HEK293T (cell line): Measurements from ENCODE around the gene CYP2F1.

Source experiments
- CTCF ChIA-PET: fragments of 350-600 bp; formaldehyde crosslinking; extraction: SDS; loops from one replicate; lab custom pipeline; 2021; ENCODE audit warnings: antibody characterized with exemption, inconsistent platforms; lab: Yijun Ruan, JAX
- POLR2A ChIA-PET: fragments of 350-600 bp; formaldehyde crosslinking; extraction: SDS; loops from one replicate; lab custom pipeline; 2020; ENCODE audit warnings: antibody characterized with exemption, inconsistent platforms; lab: Yijun Ruan, JAX
- DNase-seq: peaks from one replicate; pipeline ENCODE4 v3.0.0; 2012; ENCODE audit warnings: mixed read lengths; ENCODE audit errors: extremely low spot score
- ARNT ChIP-seq: fragments of 450-650 bp; IDR thresholded peaks from 2 replicates; pipeline ENCODE4 v1.6.1; 2017; ENCODE audit warnings: mild to moderate bottlenecking
- BHLHE40 ChIP-seq: fragments of 450-650 bp; IDR thresholded peaks from 2 replicates; pipeline ENCODE4 v1.6.1; 2016; ENCODE audit warnings: mild to moderate bottlenecking, moderate library complexity, borderline replicate concordance
- CTBP1 ChIP-seq: fragments of 450-650 bp; IDR thresholded peaks from 2 replicates; pipeline ENCODE4 v1.6.1; 2016; ENCODE audit warnings: borderline replicate concordance
- ELF4 ChIP-seq: fragments of 450-650 bp; IDR thresholded peaks from 2 replicates; pipeline ENCODE4 v1.6.1; 2017; ENCODE audit warnings: antibody characterized with exemption
- FOXA1 ChIP-seq: fragments of 450-650 bp; IDR thresholded peaks from 2 replicates; pipeline ENCODE4 v1.6.1; 2016; ENCODE audit warnings: mild to moderate bottlenecking
- FOXK2 ChIP-seq: fragments of 450-650 bp; IDR thresholded peaks from 2 replicates; pipeline ENCODE4 v1.6.1; 2016; ENCODE audit warnings: mild to moderate bottlenecking
- FOXM1 ChIP-seq: fragments of 450-650 bp; IDR thresholded peaks from 2 replicates; pipeline ENCODE4 v1.6.1; 2017; ENCODE audit warnings: mild to moderate bottlenecking, borderline replicate concordance
- HDGF ChIP-seq: fragments of 450-650 bp; IDR thresholded peaks from 2 replicates; pipeline ENCODE4 v1.6.1; 2017; ENCODE audit warnings: antibody characterized with exemption, borderline replicate concordance
- L3MBTL2 ChIP-seq: fragments of 450-650 bp; conservative IDR thresholded peaks from 2 replicates; pipeline ENCODE4 v1.6.1; 2016; ENCODE audit warnings: mild to moderate bottlenecking
- LEF1 ChIP-seq: fragments of 450-650 bp; IDR thresholded peaks from 2 replicates; pipeline ENCODE4 v1.6.1; 2017; ENCODE audit warnings: mild to moderate bottlenecking, borderline replicate concordance
- NFRKB ChIP-seq: fragments of 450-650 bp; IDR thresholded peaks from 2 replicates; pipeline ENCODE4 v1.6.1; 2016; ENCODE audit warnings: mild to moderate bottlenecking, moderate library complexity
- SP1 ChIP-seq: fragments of 450-650 bp; IDR thresholded peaks from 2 replicates; pipeline ENCODE4 v1.6.1; 2017
- SUZ12 ChIP-seq: fragments of 450-650 bp; IDR thresholded peaks from 2 replicates; pipeline ENCODE4 v1.6.1; 2016; ENCODE audit warnings: mild to moderate bottlenecking
- TARDBP ChIP-seq: fragments of 450-650 bp; IDR thresholded peaks from 2 replicates; pipeline ENCODE4 v1.6.1; 2016
- ZNF384 ChIP-seq: fragments of 450-650 bp; IDR thresholded peaks from 2 replicates; pipeline ENCODE4 v1.6.1; 2016
- TF ChIP-seq, protein P1 (sequence below): fragments of 450-650 bp; IDR thresholded peaks from 2 replicates; pipeline ENCODE4 v1.6.1; 2016

Gene CYP2F1

DNA sequence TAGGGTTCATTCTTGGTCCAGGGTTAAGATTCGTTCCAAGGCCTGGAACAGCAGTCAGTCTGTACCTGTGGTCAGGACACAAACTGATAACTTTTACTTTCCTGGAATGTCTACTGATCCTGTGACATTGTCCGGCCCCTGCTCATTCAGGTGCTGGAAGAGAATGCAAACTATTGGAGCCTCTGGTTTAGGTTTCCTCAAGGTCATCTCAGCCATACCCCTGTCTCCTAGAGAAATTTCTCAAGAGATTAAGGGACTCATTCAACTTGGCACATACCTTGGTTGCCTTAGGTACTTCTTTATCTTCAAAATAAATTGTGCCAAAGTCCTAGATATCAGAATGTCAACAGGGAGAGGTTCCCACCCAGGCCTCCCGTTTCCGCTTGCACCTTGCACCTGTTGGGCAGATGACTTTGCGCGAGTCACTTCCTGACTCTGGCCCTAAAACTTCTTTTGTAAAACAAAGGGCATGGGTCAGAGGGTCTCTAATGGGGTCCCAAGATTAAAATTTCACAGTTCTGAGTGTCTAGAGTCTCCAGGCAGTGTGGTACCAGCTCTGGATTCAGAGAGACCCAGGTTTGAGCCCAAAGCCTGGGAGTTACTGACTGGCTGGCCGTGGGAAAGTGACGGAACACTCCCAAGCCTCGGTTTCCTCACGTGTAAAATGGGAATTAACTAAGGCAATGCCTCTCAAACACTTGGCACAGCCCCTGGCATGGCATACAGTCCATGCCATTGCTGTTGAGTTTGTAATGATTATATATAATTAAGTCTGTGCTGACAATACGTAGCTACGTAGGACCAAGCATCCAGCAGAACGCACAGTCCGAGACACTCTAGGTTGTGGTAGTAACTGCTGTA is 52.9 kb downstream of the CYP2F1 start:
- no peak for TF ChIP-seq FOXM1
- TF ChIP-seq LEF1, result no peak
- TF ChIP-seq FOXA1, result no peak
- no peak for TF ChIP-seq BHLHE40
- TF ChIP-seq NFRKB, result no peak
- no peak for TF ChIP-seq FOXK2
- no peak for TF ChIP-seq CTBP1
- CTCF ChIA-PET, result no interaction called here
- POLR2A ChIA-PET, result no interaction called here
- no peak for DNase-seq

- TF ChIP-seq NFRKB, result no peak
- no peak for TF ChIP-seq SUZ12
- no peak for TF ChIP-seq BHLHE40
- no peak for TF ChIP-seq FOXM1
- TF ChIP-seq, protein P1, sequence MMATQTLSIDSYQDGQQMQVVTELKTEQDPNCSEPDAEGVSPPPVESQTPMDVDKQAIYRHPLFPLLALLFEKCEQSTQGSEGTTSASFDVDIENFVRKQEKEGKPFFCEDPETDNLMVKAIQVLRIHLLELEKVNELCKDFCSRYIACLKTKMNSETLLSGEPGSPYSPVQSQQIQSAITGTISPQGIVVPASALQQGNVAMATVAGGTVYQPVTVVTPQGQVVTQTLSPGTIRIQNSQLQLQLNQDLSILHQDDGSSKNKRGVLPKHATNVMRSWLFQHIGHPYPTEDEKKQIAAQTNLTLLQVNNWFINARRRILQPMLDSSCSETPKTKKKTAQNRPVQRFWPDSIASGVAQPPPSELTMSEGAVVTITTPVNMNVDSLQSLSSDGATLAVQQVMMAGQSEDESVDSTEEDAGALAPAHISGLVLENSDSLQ, result no peak
- no peak for TF ChIP-seq CTBP1
- TF ChIP-seq SP1, result no peak
- no peak for TF ChIP-seq L3MBTL2
- no peak for TF ChIP-seq ZNF384
- no peak for TF ChIP-seq FOXK2
- no peak for TF ChIP-seq ELF4
- no peak for TF ChIP-seq LEF1
- TF ChIP-seq TARDBP, result no peak
- no peak for TF ChIP-seq HDGF
- no peak for TF ChIP-seq FOXA1
- TF ChIP-seq ARNT, result no peak
- DNase-seq, result no peak
- POLR2A ChIA-PET, result interaction anchor here (1.5 kb wide), 1 partner anchor 91 kb away, joined by 4 read pairs; no protein-coding TSS in a partner anchor
- CTCF ChIA-PET, result interaction anchor here (0.6 kb wide), 2 partner anchors 31 to 455 kb away, joined by 3 to 5 read pairs; no protein-coding TSS in a partner anchor
Measured at GRCh38 chr19:41172297-41173164, 58.3 kb downstream of the CYP2F1 start.

GRCh38 chr19:41174297-41174928 is 60.2 kb downstream of the CYP2F1 start:
- ChIA-PET CTCF (interaction anchor here (0.5 kb wide), 1 partner anchor 15 kb away, joined by 3 read pairs; no protein-coding TSS in a partner anchor), POLR2A (interaction anchor here (1.5 kb wide), 1 partner anchor 89 kb away, joined by 4 read pairs; no protein-coding TSS in a partner anchor)
- DNase-seq, result no peak
- TF ChIP-seq HDGF (no peak), LEF1 (no peak), TARDBP (no peak), BHLHE40 (no peak), ZNF384 (no peak), ARNT (no peak)

GRCh38 chr19:41175801-41176777 is 61.9 kb downstream of the CYP2F1 start:
- ChIA-PET CTCF (no interaction called here), POLR2A (interaction anchor here (0.6 to 0.9 kb wide), 2 partner anchors 111 to 263 kb away, joined by 3 read pairs; partner anchors contain the start of gene DMAC2)
- TF ChIP-seq ARNT, result no peak
- no peak for TF ChIP-seq L3MBTL2
- TF ChIP-seq LEF1, result no peak
- no peak for TF ChIP-seq SUZ12
- TF ChIP-seq NFRKB, result no peak
- no peak for TF ChIP-seq ZNF384
- TF ChIP-seq, protein P1, result no peak
- TF ChIP-seq SP1, result no peak
- no peak for TF ChIP-seq FOXK2
- TF ChIP-seq FOXA1, result no peak
- TF ChIP-seq ELF4, result no peak
- no peak for TF ChIP-seq HDGF
- TF ChIP-seq TARDBP, result no peak
- TF ChIP-seq CTBP1, result no peak
- no peak for TF ChIP-seq BHLHE40
- TF ChIP-seq FOXM1, result no peak
- no peak for DNase-seq
